Measurements from ENCODE around the gene ELN.

- TF ChIP-seq CTCF (IDR thresholded peaks at IDR 0.05) (no peak), EZH2 (IDR thresholded peaks at IDR 0.05) (no peak)
These were observed 65.8 kb downstream of the ELN start for GRCh38 chr7:74093671-74094223.
